HG03521 (cell line): ENCODE data around the gene SIRPA.

ENCODE experiments used
- ATAC-seq: cut with Tn5 transposase; IDR thresholded peaks from one replicate; pipeline ENCODE4 v1.9.1; 2021; ENCODE audit warnings: mild to moderate bottlenecking, moderate library complexity; ENCODE audit not compliant: unreplicated experiment

The SIRPA gene

DNA sequence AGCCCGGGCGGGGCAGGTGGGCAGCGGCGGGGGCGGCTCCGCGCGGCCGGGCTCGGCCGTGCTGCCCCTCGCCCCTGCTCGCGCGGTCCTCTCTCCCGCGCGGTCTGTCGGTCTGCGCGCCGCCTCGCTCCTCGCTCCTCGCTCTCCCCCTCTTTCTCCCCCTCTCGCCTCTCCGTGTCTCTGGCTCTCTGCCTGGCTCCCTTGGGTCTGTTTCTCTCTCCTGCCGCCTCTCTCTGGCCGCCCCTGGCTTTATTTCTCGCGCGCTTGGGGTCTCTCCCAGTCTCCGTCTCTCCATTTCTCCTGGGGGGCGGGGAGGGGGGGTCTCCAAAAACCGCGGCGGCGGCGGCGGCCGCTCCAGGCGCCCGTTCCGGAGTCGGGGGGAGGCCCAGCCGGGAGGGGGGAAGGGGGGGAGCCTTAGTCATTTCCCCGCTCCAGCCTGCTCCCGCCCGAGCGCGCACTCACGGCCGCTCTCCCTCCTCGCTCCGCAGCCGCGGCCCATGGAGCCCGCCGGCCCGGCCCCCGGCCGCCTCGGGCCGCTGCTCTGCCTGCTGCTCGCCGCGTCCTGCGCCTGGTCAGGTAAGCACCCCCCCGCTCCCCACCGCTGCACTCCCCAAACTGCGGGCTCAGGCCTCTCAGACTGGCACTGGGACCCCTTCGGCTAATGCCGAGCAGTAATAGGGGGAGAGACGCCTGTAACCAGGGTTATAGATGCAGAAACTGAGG is at the start of gene SIRPA:
TSS of gene SIRPA (plus strand) at position 457 of the 723 bp plus-strand sequence. CDS start at position 498, 41 bp downstream.
- ATAC-seq, result no peak

DNA sequence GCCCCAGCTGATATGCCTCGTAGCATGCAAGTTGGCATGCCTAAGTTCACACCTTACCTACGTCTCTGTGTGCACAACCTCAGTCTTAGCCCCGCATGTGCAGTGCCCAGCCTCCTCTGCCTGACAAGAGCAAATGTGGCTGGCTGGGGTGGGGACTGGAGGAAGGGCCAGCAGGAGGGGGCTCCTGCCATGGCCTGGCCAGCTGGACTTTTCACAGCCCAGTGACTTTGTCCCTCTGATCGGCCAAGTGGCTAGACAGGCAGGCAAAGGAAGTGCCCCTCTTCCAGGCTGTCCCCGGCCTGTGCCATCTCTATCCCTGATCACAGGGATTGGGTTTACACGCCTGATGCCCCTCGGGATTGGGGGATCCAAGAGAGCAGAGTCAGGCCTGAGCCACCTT is 49.5 kb upstream of the SIRPA start:
- ATAC-seq, result no peak

DNA sequence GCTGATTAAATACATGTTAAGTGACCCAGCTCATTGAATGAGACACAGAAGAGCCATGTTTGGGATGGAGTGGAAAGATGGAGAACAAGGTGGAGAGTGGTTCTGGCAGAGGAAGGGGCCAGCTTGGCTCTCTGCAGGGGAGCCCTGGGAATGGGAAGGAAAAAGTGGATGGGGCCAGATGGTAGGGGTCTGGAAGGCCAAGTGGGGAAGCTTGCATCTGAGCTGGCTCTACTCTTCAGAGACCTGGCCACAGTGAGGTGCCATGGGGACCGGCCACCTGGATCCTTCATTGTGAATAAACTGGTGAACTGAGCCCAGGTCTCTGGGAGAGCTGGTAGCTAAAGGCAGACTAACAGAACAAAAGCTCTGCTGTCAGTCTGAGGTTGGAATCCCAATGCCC is 48.9 kb upstream of the SIRPA start:
- ATAC-seq, result no peak

DNA sequence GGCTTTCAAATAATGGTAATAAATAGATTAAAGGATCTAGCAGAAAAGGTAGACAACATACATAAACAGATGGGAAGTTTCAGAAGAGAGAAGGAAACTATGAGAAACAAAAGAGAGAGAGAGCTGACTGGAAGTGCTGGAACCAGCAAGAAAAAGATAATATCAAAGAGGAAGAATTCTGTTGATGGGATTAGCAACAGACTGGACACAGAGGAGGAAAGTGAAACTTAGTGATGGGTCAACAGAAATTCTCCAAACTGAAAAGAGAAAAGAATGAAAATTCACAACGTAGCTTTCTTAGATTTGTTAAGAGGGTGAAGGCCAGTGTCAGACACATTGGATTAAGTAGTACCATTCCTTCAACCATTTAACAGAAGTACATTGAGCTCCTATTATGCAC is 48.3 kb upstream of the SIRPA start:
- no peak for ATAC-seq

DNA sequence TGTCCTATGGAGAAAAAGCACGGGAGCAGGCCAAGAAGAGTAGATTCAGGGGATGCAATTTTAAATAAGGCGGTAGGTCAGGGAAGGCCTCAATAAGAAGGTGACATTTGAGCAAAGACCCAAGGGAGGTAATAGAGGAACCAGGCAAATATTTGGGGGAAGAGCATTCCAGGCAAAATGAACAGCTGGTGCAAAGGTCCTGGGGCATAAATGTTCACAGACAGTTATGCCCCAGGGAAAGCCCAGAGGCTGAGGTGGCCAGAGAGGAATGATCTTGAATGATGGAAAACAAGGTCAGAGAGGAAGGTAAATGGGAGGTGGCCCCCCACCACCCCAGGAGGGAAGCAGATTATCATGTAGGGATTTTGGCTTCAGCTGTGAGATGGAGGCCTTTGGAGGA is 47.4 kb upstream of the SIRPA start:
- no peak for ATAC-seq

DNA sequence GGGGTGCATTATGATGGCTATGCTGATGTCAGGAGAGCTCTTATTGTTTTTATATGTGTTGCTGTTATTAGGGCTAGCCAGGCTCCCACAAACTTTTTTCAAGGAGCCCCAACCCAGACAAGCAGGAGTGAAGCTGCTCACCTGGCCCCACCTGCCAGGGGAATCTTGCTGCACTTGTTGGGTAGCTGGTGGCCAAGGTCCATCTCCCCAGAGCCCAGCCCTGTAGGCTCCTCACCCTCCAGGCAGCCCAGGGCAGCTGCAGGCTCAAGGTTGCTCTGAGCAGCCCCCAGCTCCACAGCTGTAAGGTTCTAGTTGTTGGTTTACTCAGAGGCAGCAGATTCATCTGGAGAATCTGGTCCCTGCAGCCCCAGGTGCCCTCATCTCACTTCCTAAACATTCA is 46.8 kb upstream of the SIRPA start:
- no peak for ATAC-seq

DNA sequence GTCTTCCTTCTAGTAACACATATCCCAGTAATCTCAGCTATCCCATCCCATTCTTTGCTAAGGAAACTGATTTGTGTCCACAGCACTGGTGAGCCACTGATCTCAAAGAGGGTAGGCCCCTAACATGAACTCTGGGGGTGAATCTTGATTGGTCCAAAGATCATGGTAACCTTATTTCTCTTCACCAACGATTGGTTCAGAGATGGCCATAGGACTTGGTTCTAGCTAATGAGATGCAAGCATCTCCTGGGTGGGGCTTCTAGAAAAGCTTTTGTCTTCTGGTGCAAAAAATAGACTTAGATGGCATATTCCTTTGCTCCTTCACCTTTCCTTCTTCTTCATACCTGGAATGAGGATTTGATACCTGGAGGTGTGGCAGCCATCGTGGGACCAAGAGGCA is 43.8 kb upstream of the SIRPA start:
- ATAC-seq, result no peak

DNA sequence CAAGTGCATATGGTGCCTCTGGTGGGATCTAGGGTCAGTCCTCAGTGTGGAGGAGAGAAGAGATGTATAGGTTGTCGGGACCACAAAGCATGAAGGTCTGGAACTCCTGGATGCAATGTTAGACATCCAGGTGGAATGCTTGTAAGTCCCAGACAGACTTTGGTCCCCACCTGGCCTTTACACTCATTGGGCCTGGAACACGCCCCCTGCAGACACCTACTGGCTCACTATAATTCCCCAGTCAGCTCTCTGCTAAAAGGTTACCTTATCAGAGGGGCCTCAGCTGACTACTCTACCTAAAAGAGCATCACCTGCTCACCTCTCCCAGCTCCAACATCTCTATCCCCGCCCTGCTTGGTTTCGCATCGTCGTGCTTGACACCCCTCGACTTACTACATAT is 41.7 kb upstream of the SIRPA start:
- ATAC-seq, result no peak

DNA sequence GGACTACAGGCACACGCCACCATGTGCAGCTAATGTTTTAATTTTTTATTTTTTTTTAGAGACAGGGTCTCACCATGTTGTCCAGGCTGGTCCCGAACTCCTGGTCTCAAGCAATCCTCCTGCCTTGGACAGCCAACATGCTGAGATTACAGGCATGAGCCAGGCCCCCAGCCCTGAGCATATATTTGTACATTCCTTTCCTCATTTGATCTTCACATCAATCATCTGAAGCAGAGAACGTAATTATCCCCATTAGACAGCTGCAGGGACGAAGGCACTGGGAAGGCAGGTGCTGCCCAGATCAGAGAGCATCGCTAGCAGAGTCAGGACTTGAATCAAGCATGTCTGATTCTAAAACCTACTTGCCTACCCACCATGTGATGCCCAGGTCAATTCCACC is 41.0 kb upstream of the SIRPA start:
- ATAC-seq, result no peak

DNA sequence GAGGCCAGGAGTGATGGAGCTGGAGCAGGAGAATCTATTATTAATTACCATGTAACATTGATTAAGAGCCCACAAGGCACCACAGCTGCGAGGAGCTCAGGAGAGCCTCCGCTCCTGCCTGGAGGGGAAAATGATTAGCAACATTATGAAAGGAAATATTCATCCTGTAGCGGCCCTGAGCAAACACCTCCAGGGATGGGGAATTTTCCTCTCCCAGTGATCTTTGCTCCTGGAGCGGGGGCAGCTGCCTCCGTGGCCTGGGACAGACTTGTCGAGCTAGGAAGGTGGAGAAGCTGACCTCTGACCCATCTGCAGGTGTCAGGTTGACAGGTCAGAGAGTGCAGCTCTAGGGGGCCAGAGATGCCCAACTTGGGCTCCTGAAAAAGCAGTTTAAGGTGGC is 40.1 kb upstream of the SIRPA start:
- no peak for ATAC-seq

DNA sequence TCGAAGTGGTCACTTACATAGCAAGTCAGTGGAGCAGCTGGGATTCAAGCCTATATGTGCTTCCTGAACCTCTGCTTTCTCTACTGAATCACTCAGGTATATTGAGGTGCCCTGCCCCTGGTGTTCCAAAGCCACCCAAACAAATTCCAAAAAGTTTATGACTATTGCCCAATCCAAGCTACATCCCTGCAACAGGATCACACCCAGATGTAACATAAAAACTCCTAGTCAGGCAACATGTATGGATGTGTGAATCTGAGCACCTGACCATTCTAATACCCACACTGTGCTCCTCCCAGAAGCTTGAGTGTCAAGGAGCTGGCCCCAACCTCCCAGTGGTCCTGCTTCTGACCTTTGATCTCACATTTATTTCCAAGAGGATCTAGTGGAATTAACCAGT is 39.5 kb upstream of the SIRPA start:
- no peak for ATAC-seq

DNA sequence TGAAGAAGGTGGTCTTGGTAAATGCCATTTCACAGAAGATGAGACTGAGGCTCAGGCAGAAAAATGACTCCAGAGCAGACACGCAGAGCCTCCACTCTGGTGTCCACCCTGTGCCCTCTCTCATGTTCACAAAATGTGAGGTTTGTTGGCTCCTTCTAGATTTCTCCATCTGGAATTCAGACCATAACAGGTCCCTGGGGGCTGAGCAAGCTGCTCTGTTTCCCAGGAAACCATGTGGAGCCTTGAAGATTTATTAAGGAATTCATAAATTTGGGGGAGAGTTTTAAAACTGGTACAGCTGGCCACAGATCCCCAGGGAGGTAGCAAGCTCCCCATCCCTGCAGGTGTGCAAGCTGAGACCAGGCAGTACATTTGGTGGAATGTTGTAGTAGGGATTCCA is 38.8 kb upstream of the SIRPA start:
- no peak for ATAC-seq

DNA sequence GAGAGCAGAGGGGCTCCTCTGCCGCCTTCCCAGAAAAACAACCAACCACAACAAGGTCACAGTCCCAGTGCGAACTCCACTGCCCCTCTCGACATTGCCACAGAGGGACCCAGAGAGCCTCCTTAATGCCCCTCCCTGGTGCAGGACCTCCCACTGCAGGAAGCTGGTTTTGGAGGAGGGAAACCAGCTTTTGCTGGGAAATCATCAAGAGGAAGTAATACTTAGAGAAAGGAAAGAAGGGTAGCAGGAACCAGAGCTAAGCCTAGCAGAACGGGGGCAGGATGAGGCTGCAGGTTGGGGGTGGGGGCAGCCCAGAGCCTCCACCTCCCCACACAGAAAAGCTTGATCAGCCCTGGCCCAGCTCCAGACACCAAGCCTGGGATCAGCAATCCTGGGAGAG is 37.7 kb upstream of the SIRPA start:
- ATAC-seq, result no peak

DNA sequence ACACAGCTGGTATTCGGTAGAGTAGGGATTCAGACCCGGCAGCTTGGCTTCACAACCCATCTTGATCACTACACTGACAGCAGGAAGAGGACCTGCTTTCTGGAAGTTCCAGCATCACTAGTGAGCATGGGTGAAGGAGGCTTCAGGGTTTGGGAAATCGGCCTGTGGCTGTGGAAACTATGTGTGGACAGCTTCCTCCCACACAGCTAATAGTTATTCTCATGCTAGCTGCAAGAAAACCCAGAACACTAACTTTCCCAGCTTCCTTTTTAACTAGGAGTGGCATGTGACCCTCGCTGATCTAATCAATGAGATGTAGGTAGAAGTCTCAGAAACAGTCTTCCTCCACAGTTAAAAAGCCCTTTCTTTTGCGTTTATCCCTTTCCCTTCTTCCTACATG is 36.3 kb upstream of the SIRPA start:
- no peak for ATAC-seq

DNA sequence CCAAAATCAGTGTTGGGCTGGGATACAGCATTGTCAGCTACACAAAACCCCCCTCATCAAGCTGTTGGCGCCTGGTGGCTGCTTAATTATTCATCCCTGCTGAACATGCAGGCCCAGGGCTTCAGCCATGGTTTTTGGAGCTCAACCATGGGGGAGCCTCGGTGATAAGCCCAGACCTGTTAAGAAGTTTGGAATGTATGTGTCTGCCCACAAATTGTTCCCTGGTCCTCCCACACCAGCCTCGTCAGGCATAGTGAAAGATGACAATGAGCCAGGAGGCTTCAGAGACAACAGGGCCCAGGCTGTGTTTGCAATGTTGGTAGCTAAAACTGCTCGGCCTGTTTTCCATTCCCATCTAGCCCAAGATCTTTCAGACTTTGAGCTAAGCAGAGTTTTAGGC is 34.8 kb upstream of the SIRPA start:
- ATAC-seq, result no peak

DNA sequence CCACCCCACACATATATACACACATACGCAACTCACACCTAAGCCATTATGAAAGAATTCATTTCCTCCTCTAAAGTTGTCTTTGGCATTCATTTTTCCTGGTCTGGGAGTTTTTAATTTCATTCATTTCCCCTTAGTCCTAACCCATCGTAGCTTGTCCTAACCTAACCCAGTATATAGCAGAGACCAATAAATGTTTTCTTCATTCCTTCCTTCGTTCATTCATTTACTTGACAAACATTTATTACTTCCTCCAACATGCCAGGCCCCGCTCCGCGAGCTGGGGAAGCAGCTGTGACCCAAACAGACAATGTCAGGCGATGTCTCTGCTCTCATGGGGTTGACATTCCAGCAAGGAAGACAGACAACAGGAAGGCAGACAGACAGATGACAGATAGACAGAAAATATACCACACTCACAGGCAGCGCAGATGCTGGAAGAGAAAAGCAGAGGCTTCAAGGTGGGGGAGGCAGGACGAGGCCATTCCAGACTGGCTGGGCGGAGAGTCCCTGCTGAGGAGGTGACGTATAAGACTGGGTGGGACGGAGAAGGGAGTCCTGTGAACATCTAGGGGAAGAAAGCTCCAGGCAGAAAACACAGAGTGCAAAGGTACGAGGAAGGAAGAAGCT is 33.7 kb upstream of the SIRPA start:
- ATAC-seq, result no peak

DNA sequence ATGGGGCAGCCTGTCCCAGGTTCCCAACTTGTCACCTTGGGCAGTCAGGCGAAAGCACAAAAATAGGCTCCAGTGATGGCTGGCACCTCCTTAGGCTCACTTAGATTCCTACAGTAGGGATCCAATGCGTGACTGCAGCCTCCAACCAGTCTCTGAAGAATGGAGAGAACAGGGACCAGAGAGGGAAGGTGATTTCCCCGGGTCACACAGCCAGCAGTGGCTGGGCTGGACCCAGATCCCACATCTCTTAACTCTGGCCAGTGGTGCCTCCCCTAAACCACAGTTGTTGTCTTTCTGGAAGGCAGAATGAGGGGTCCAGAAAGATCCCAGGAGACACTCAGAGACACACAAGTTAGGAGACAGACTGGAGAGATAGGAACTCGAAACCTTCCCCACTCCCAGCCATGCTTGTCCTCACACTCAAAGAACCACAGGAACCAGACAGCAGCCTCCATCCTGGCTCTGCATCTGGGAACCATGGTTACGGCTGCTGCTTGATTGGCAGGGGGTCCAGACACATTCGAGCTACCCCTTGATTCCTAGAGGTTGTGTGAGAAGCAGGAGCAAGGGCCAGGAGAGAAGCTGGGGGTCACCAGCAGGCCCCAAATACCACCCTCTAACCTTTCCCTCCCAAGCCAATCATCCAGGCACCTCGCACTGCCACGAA is 33.1 kb upstream of the SIRPA start:
- no peak for ATAC-seq

DNA sequence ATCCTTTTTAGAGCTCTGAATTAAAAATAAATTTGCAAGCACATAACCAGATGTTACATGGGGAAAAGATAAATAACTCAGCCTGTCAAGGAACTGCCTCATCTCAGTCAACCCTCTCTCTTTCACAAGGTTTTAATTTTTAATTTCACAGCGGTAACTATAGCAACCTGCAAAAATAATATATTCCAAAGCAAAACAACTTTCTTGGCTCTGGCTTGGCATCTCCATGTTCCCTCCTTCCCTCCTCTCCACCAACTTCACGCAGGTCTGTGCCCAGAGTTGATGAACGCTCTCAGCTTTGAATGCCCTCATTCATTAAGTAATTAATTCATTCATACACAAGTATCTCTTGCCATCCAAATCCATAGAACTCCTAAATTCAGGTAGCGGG is 32.5 kb upstream of the SIRPA start:
- ATAC-seq, result no peak

DNA sequence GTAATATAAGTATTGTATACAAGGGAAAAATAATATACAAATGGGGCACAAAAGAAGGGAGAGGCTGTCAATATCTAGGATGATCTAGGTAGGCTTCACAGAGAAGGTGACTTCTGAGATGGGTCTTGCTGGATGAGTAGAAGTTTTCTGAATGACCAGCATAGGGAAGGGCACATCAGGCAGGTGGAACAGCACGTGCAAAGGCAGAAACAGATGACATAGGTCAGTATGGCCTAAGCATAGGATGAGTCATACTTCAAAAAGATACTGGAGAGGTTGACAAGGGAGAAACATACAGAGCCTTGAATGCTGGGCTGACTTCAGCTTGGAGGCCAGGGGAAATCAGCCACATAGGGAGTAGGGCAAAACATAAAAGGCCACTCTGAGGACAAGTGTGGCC is 31.9 kb upstream of the SIRPA start:
- no peak for ATAC-seq

DNA sequence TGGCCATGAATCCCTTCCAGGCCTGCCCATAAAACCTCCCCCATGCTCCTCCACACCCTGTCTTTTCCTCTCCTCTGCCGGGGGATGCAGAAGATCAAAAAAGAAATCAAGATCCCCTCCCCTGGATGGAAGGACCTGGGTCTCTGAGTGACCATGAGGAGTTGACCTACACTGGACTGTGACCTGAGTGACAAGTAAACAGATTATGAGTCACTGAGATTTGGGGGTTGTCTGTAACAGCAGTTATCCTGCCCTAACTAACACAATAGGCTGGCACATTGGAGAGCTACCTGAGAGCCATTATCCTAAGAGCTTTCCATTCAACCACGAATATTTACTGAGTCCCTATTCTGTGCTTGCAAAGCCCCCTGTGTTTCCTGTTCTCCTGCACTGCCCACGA is 28.4 kb upstream of the SIRPA start:
- ATAC-seq, result no peak

DNA sequence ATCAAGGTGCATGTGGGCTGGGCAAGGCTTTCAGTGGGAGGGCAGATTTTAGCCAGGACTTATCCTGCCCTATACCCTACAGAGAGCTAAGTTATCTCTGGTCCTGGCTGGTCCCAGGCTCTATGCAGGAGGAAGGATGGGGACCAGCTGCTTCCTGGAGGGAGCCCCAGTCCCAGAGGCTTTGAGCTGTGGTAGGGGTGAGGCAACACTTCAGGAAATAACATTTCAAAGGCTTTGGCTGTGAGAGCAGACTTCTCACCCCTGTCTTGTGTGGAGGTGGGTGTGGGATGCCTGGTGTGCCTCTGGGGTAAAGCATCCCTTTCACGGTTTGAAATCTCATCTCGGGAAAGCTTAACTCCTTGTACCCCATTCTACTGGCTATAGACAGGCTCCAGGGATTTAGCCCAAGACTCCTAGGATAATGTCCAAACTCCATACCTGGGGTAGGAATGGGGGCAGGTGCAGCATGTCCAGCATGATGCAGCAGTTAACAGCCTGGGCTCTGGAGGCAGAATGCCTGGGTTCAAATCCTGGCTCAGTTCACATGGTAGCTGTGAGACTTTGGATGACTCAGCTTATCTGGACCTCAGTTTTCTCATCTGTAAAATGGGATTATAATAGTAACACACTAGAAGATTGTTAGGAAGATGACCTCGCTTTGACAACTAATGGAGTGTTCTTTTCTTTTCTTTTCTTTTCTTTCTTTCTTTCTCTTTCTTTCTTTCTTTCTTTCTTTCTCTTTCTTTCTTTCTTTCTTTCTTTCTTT is 27.5 kb upstream of the SIRPA start:
- ATAC-seq, result no peak

DNA sequence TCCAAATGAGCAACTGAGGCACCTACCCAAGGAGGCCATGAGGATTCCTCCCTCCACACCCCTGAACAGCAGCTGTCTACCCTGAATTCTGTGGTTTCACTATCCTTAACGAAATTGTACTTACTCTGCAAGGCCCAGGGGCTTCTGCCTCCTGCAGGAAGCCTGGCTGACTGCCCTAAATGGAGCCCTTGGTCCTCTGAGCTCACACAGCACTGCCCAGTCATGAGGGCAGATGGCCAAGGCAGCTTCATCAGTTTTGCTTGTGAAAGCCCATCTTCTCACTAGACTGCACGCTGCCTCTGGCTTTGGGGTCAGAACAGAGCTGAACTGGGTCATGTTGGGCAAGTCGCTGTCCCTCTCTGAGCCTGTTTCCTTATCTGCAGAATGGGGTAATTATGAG is 26.4 kb upstream of the SIRPA start:
- ATAC-seq, result no peak
